Stimulated activated CD8-positive, alpha-beta memory T cell treated with anti-CD3 and anti-CD28 coated beads, Interleukin-15, amount 100 ng/mL, for 24 hours (primary cell): ENCODE data around the gene LSM2.

ENCODE experiments used
- DNase-seq: peaks from one replicate; pipeline ENCODE4 v3.0.0-alpha.2; 2020; ENCODE audit warnings: low read depth

The LSM2 gene

GRCh38 chr6:31776989-31777666, 29.6 kb downstream of the LSM2 start, which contains the start of gene VWA7:
TSS of gene VWA7 (minus strand) at chr6:31777328. CDS start at chr6:31776779, 549 bp downstream.
- DNase-seq, result peak; percentile 52

- no peak for DNase-seq
These were observed 30.2 kb downstream of the LSM2 start for GRCh38 chr6:31776485-31776988.

- no peak for DNase-seq
These were observed 30.9 kb downstream of the LSM2 start for GRCh38 chr6:31775633-31776484.

- DNase-seq, result no peak
These were observed 31.6 kb downstream of the LSM2 start for GRCh38 chr6:31775184-31775583.

- no peak for DNase-seq
These were observed 34.8 kb downstream of the LSM2 start for GRCh38 chr6:31771992-31772358.

GRCh38 chr6:31770860-31771259, 35.9 kb downstream of the LSM2 start:
- no peak for DNase-seq

- peak; percentile 54 for DNase-seq
These were observed 36.9 kb downstream of the LSM2 start for GRCh38 chr6:31769684-31770371.

- no peak for DNase-seq
These were observed 38.2 kb downstream of the LSM2 start for GRCh38 chr6:31768363-31769257.

- DNase-seq, result no peak
These were observed 39.6 kb downstream of the LSM2 start for GRCh38 chr6:31767096-31767645.

- DNase-seq, result no peak
These were observed 40.6 kb downstream of the LSM2 start for GRCh38 chr6:31765910-31766794.

GRCh38 chr6:31765559-31765909, 41.2 kb downstream of the LSM2 start:
- DNase-seq, result no peak

GRCh38 chr6:31764198-31764597, 42.6 kb downstream of the LSM2 start:
- DNase-seq, result no peak

GRCh38 chr6:31763619-31763940, 43.2 kb downstream of the LSM2 start:
- DNase-seq, result no peak

- no peak for DNase-seq
These were observed 43.7 kb downstream of the LSM2 start for GRCh38 chr6:31762878-31763618.

- no peak for DNase-seq
These were observed 44.4 kb downstream of the LSM2 start, which contains the start of gene SAPCD1 for GRCh38 chr6:31762356-31762755. TSS of gene SAPCD1 (plus strand) at chr6:31762656. CDS start at chr6:31763055, 399 bp downstream.

- DNase-seq, result no peak
These were observed 45.4 kb downstream of the LSM2 start for GRCh38 chr6:31761343-31761742.

GRCh38 chr6:31760790-31761189, 46.0 kb downstream of the LSM2 start:
- no peak for DNase-seq

- no peak for DNase-seq
These were observed 48.5 kb downstream of the LSM2 start for GRCh38 chr6:31758281-31758680.

GRCh38 chr6:31752739-31753319, 53.9 kb downstream of the LSM2 start:
- no peak for DNase-seq
